SK-N-SH (cell line): Measurements from ENCODE around the gene GPR87. TPM values are rescaled to one million over a fixed set of nuclear protein-coding genes. Genes with fewer than 3 reads are reported as not detected.
A peak's percentile ranks its signal among the peaks of the same experiment; 100 is the strongest.

ENCODE experiments used
- CTCF ChIA-PET: fragments of 300-600, 350-600 bp; formaldehyde crosslinking; extraction: SDS; loops from one replicate; lab custom pipeline; 2021; lab: Yijun Ruan, JAX
- POLR2A ChIA-PET: fragments of 350-600 bp; sonication (Branson Sonifier 250); formaldehyde crosslinking; extraction: SDS; loops from one replicate; lab custom pipeline; 2020; ENCODE audit warnings: antibody characterized with exemption, inconsistent platforms; lab: Yijun Ruan, JAX
- DNase-seq: peaks from one replicate; pipeline ENCODE4 v3.0.0; 2012
- H2AFZ ChIP-seq: fragments of 200-600 bp; sonication (generic); 2 replicates; pipeline ENCODE4 v1.8.1; 2016; ENCODE audit warnings: antibody characterized with exemption, mild to moderate bottlenecking, low read depth
- H3F3A ChIP-seq: fragments of 200-600 bp; sonication (generic); replicated peaks from 2 replicates; pipeline ENCODE3; 2016; ENCODE audit warnings: antibody characterized with exemption, mild to moderate bottlenecking; ENCODE audit not compliant: insufficient read depth
- H3K27ac ChIP-seq, 2 experiments: fragments of 200-500 bp in 1 of 2; fragments of 200-600 bp in 1 of 2; sonication (Bioruptor generic) in 1 of 2; sonication (generic), shearing (Covaris generic) in 1 of 2; 2 replicates each; pipeline versions ENCODE4 v1.5.1 to v1.6.1; 2014 to 2016; ENCODE audit warnings: low read depth in 2 of 2, inconsistent platforms in 1 of 2, low read length in 1 of 2, mild to moderate bottlenecking in 1 of 2, mixed read lengths in 1 of 2
- H3K27me3 ChIP-seq: fragments of 200-600 bp; sonication (generic), shearing (Covaris generic); 2 replicates; pipeline ENCODE4 v1.6.1; 2016; ENCODE audit warnings: mixed run types; ENCODE audit not compliant: insufficient read depth
- H3K36me3 ChIP-seq, 2 experiments: fragments of 200-500 bp in 1 of 2; fragments of 200-600 bp in 1 of 2; sonication (Bioruptor generic) in 1 of 2; sonication (generic) in 1 of 2; replicated peaks in 1 of 2; 2 replicates each; pipeline versions ENCODE3 to v1.5.1; 2014 to 2016; ENCODE audit warnings: low read length in 1 of 2, mild to moderate bottlenecking in 1 of 2; ENCODE audit not compliant: insufficient read depth in 2 of 2, control insufficient read depth in 1 of 2
- H3K4me1 ChIP-seq, 2 experiments: fragments of 200-500 bp in 1 of 2; fragments of 200-600 bp in 1 of 2; sonication (Bioruptor generic) in 1 of 2; sonication (generic), shearing (Covaris generic) in 1 of 2; 2 replicates each; pipeline versions ENCODE4 v1.5.1 to v1.6.1; 2014 to 2016; ENCODE audit warnings: low read depth in 1 of 2, low read length in 1 of 2, mixed run types in 1 of 2; ENCODE audit not compliant: insufficient read depth in 2 of 2, control insufficient read depth in 1 of 2
- H3K4me2 ChIP-seq: fragments of 200-600 bp; sonication (generic), shearing (Covaris generic); 2 replicates; pipeline ENCODE4 v1.6.1; 2017; ENCODE audit warnings: mixed run types
- H3K4me3 ChIP-seq, 2 experiments: fragments of 200-500 bp in 1 of 2; fragments of 200-600 bp in 1 of 2; sonication (Bioruptor generic) in 1 of 2; sonication (generic), shearing (Covaris generic) in 1 of 2; 2 replicates each; pipeline versions ENCODE4 v1.5.1 to v1.8.1; 2014 to 2016; ENCODE audit warnings: low read depth in 2 of 2, inconsistent platforms in 1 of 2, low read length in 1 of 2, mild to moderate bottlenecking in 1 of 2, mixed read lengths in 1 of 2, moderate library complexity in 1 of 2
- H3K79me2 ChIP-seq: fragments of 200-600 bp; sonication (generic); 2 replicates; pipeline ENCODE4 v1.8.1; 2017; ENCODE audit warnings: mild to moderate bottlenecking; ENCODE audit not compliant: insufficient read depth
- H3K9ac ChIP-seq: fragments of 200-600 bp; sonication (generic); 2 replicates; pipeline ENCODE4 v1.6.1; 2017; ENCODE audit warnings: mixed run types
- H3K9me2 ChIP-seq: fragments of 200-600 bp; sonication (generic); 2 replicates; pipeline ENCODE4 v1.6.1; 2017; ENCODE audit warnings: mixed run types
- H3K9me3 ChIP-seq: fragments of 200-600 bp; sonication (generic); 2 replicates; pipeline ENCODE4 v1.6.1; 2017; ENCODE audit warnings: mixed run types, mild to moderate bottlenecking, moderate library complexity
- H4K20me1 ChIP-seq: fragments of 200-600 bp; sonication (generic); 2 replicates; pipeline ENCODE4 v1.6.1; 2017; ENCODE audit warnings: mild to moderate bottlenecking, mixed run types; ENCODE audit not compliant: insufficient read depth
- CHD2 ChIP-seq: fragments of 150-350 bp; IDR thresholded peaks from 2 replicates; pipeline ENCODE4 v1.6.1; 2018; ENCODE audit warnings: low read length; ENCODE audit not compliant: partially characterized antibody
- EP300 ChIP-seq, 2 experiments: IDR thresholded peaks; 2 replicates each; pipeline versions ENCODE4 v1.4.0 to v1.6.1; 2012; ENCODE audit warnings: borderline replicate concordance in 1 of 2, low read depth in 1 of 2, low read length in 1 of 2
- EZH2phosphoT487 ChIP-seq: fragments of 200-600 bp; sonication (generic); IDR thresholded peaks from 2 replicates; pipeline ENCODE4 v1.6.1; 2017; ENCODE audit warnings: low read depth, mixed run types, mild to moderate bottlenecking, antibody characterized with exemption, moderate library complexity, borderline replicate concordance
- FOSL2 ChIP-seq: IDR thresholded peaks from 2 replicates; pipeline ENCODE4 v1.4.0; 2012; ENCODE audit warnings: low read depth, mild to moderate bottlenecking, moderate library complexity, borderline replicate concordance
- FOXJ3 ChIP-seq: sonication (generic); formaldehyde crosslinking; IDR thresholded peaks from 2 replicates; pipeline ENCODE4 v1.5.1; 2020; ENCODE audit warnings: mild to moderate bottlenecking, missing genetic modification reagents
- GABPA ChIP-seq: IDR thresholded peaks from 2 replicates; pipeline ENCODE4 v1.4.0; 2012; ENCODE audit warnings: low read depth, mild to moderate bottlenecking
- JUND ChIP-seq: IDR thresholded peaks from 2 replicates; pipeline ENCODE4 v1.4.0; 2012
- MEF2A ChIP-seq: IDR thresholded peaks from 2 replicates; pipeline ENCODE4 v1.4.0; 2012; ENCODE audit warnings: low read depth, borderline replicate concordance
- MXI1 ChIP-seq: IDR thresholded peaks from 2 replicates; pipeline ENCODE4 v1.6.1; 2012; ENCODE audit warnings: mild to moderate bottlenecking, low read depth, low read length, improper control_type of control experiment
- PBX3 ChIP-seq: IDR thresholded peaks from 2 replicates; pipeline ENCODE4; 2012
- RXRA ChIP-seq: IDR thresholded peaks from 2 replicates; pipeline ENCODE4 v1.4.0; 2012; ENCODE audit warnings: low read depth, mild to moderate bottlenecking, borderline replicate concordance
- TAF1 ChIP-seq: IDR thresholded peaks from 2 replicates; pipeline ENCODE4 v1.6.1; 2012; ENCODE audit warnings: low read depth, mild to moderate bottlenecking, low read length, moderate library complexity, borderline replicate concordance
- TCF12 ChIP-seq: IDR thresholded peaks from 2 replicates; pipeline ENCODE4 v1.4.0; 2012
- TEAD4 ChIP-seq: IDR thresholded peaks from 2 replicates; pipeline ENCODE4 v1.4.0; 2012; ENCODE audit warnings: mild to moderate bottlenecking, borderline replicate concordance; ENCODE audit not compliant: insufficient read depth
- ZBTB33 ChIP-seq: IDR thresholded peaks from 2 replicates; pipeline ENCODE4 v1.4.0; 2012; ENCODE audit warnings: low read depth, borderline replicate concordance
- WGBS: methylation state at CpG from one replicate; pipeline ENCODE4 v1.1.6; 2017; ENCODE audit warnings: low lambda C conversion rate; 5-methylcytosine and 5-hydroxymethylcytosine counted together
- polyA plus RNA-seq, 3 experiments: library from polyadenylated mRNA; depleted of rRNA; stranded (reverse); fragments of >200 nt; gene quantifications; 2 replicates each; pipeline ENCODE4 v1.2.3, GENCODE V29; 2012
- TF ChIP-seq, protein P1 (sequence below): fragments of 200-600 bp; sonication (generic); IDR thresholded peaks from 2 replicates; pipeline ENCODE4 v1.6.1; 2017; ENCODE audit warnings: antibody characterized with exemption, mild to moderate bottlenecking, moderate library complexity
- TF ChIP-seq, protein P2 (sequence below): IDR thresholded peaks from 2 replicates; pipeline ENCODE4 v1.4.0; 2012; ENCODE audit warnings: low read depth

The GPR87 gene
- polyA plus RNA-seq, 1 of the 3 experiments (the other 2 are of a cell fraction): 2.3 TPM

GRCh38 chr3:151318313-151318712 lies 1.7 kb upstream of the GPR87 start:
- Histone ChIP-seq H4K20me1 (no peaks in the 10 kb centered on the region), H3K9me3 (no peaks in the 10 kb centered on the region; the same call in 1 of the 2 replicates), H3K4me3 (no peak overlapping the region), H3K4me2 (no peak overlapping the region), H3F3A (no peaks in the 10 kb centered on the region), H3K27me3 (no peaks in the 10 kb centered on the region; the same call in 1 of the 2 replicates), H3K9me2 (no peaks in the 10 kb centered on the region), H3K79me2 (no peaks in the 10 kb centered on the region), H2AFZ (no peak overlapping the region), H3K9ac (no peak overlapping the region), H3K36me3 (no peaks in the 10 kb centered on the region), H3K4me1 (peaks cover 0 to 27% of the 10 kb centered on the region in 2 experiments; a peak in 3 of 4 replicates), H3K27ac (peak overlapping the region; percentile 6 to 57; a peak in 3 of 4 replicates)
- CTCF ChIA-PET: interaction anchor here (1.3 kb wide), 1 partner anchor 13 kb away, joined by 4 read pairs; no protein-coding TSS in a partner anchor
- POLR2A ChIA-PET: no interaction called here
- no peak for DNase-seq
- peak; percentile 86 for TF ChIP-seq PBX3
- TF ChIP-seq FOXJ3: no peak
- TF ChIP-seq TCF12: peak; percentile 64
- TF ChIP-seq, protein P1, sequence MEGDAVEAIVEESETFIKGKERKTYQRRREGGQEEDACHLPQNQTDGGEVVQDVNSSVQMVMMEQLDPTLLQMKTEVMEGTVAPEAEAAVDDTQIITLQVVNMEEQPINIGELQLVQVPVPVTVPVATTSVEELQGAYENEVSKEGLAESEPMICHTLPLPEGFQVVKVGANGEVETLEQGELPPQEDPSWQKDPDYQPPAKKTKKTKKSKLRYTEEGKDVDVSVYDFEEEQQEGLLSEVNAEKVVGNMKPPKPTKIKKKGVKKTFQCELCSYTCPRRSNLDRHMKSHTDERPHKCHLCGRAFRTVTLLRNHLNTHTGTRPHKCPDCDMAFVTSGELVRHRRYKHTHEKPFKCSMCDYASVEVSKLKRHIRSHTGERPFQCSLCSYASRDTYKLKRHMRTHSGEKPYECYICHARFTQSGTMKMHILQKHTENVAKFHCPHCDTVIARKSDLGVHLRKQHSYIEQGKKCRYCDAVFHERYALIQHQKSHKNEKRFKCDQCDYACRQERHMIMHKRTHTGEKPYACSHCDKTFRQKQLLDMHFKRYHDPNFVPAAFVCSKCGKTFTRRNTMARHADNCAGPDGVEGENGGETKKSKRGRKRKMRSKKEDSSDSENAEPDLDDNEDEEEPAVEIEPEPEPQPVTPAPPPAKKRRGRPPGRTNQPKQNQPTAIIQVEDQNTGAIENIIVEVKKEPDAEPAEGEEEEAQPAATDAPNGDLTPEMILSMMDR: no peak
- peak in 1 of 2 experiments; percentile 49; a peak in 1 of 4 replicates for TF ChIP-seq EP300 (IDR thresholded peaks at IDR 0.05; ENCODE audit: borderline replicate concordance in 1 of 2, low read depth in 1 of 2, low read length in 1 of 2)
- TF ChIP-seq JUND: peak; percentile 86
- 0 out of 2 replicates have a peak, but pooled peaks have one; percentile 34 for TF ChIP-seq TEAD4
- peak; percentile 50; the same call in 1 of the 2 replicates for TF ChIP-seq FOSL2
- TF ChIP-seq RXRA: peak; percentile 87; the same call in 1 of the 2 replicates

GRCh38 chr3:151315846-151316245 lies 774 bp downstream of the GPR87 start:
- ChIA-PET POLR2A (no interaction called here), CTCF (interaction anchor here (0.9 to 1.7 kb wide), 2 partner anchors 10 to 148 kb away, joined by 3 to 7 read pairs; no protein-coding TSS in a partner anchor)
- no peaks in the 10 kb centered on the region for H3F3A ChIP-seq
- no peaks in the 10 kb centered on the region for H4K20me1 ChIP-seq
- peaks cover 0 to 26% of the 10 kb centered on the region in 2 experiments; a peak in 3 of 4 replicates for H3K4me1 ChIP-seq
- no peaks in the 10 kb centered on the region for H3K79me2 ChIP-seq
- no peaks in the 10 kb centered on the region for H3K27me3 ChIP-seq
- DNase-seq: no peak
- no peaks in the 10 kb centered on the region; the same call in 1 of the 2 replicates for H3K9me3 ChIP-seq
- no peak overlapping the region for H3K4me2 ChIP-seq
- no peaks in the 10 kb centered on the region for H3K36me3 ChIP-seq
- peak overlapping the region; percentile 38 to 39; a peak in 1 of 4 replicates for H3K27ac ChIP-seq
- H3K4me3 ChIP-seq: no peak overlapping the region
- no peak overlapping the region for H3K9ac ChIP-seq
- 87% methylated on average over 2 of the region's 2 CpGs for WGBS
- no peaks in the 10 kb centered on the region for H3K9me2 ChIP-seq
- H2AFZ ChIP-seq: no peak overlapping the region
- TF ChIP-seq GABPA (no peak), EZH2phosphoT487 (no peak), CHD2 (no peak), ZBTB33 (no peak), MXI1 (no peak), MEF2A (no peak), RXRA (no peak), TAF1 (no peak)
- TF ChIP-seq, protein P2, sequence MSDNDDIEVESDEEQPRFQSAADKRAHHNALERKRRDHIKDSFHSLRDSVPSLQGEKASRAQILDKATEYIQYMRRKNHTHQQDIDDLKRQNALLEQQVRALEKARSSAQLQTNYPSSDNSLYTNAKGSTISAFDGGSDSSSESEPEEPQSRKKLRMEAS: no peak
